HEK293 (cell line): Measurements from ENCODE around the gene PEX14.

ENCODE experiments used
- CTCF ChIA-PET: fragments of 350-600 bp; formaldehyde crosslinking; extraction: SDS; loops from one replicate; lab custom pipeline; 2021; ENCODE audit warnings: antibody characterized with exemption; lab: Yijun Ruan, JAX
- POLR2A ChIA-PET: fragments of 300-600 bp; formaldehyde crosslinking; extraction: SDS; loops from one replicate; lab custom pipeline; 2020; ENCODE audit warnings: antibody characterized with exemption, inconsistent platforms; lab: Yijun Ruan, JAX
- H3K27ac ChIP-seq: fragments of 200-500 bp; sonication (Bioruptor generic); 2 replicates; pipeline ENCODE4 v1.5.1; 2014; ENCODE audit warnings: low read depth, low read length, control low read depth, inconsistent platforms; ENCODE audit errors: extremely low read depth
- H3K36me3 ChIP-seq, 2 experiments: fragments of 200-500 bp in 1 of 2; sonication (Bioruptor generic) in 1 of 2; 1 replicate in 1 of 2; 2 replicates in 1 of 2; pipeline ENCODE4 v1.5.1; 2014 to 2017; ENCODE audit warnings: inconsistent platforms in 2 of 2, low read length in 2 of 2; ENCODE audit not compliant: control insufficient read depth in 2 of 2, insufficient read depth in 1 of 2
- H3K4me1 ChIP-seq: fragments of 200-500 bp; sonication (Bioruptor generic); 2 replicates; pipeline ENCODE4 v1.5.1; 2014; ENCODE audit warnings: mild to moderate bottlenecking, low read length, inconsistent platforms; ENCODE audit not compliant: control insufficient read depth, insufficient read depth
- H3K4me3 ChIP-seq: 2 replicates; pipeline ENCODE4 v1.5.1; 2011; ENCODE audit warnings: low read depth, mild to moderate bottlenecking, control low read depth, low read length, moderate library complexity
- H3K9me3 ChIP-seq: fragments of 200-500 bp; sonication (Bioruptor generic); 2 replicates; pipeline ENCODE4 v1.5.1; 2014; ENCODE audit warnings: low read depth, low read length, inconsistent platforms; ENCODE audit not compliant: control insufficient read depth, insufficient read depth
- EGR2 ChIP-seq: fragments of 450-650 bp; formaldehyde crosslinking; IDR thresholded peaks from 2 replicates; pipeline ENCODE4 v1.5.1; 2016; ENCODE audit warnings: low read depth, missing biosample characterization, missing genetic modification characterization
- GFI1B ChIP-seq: fragments of 450-650 bp; formaldehyde crosslinking; IDR thresholded peaks from 2 replicates; pipeline ENCODE4 v1.5.1; 2016; ENCODE audit warnings: missing biosample characterization, missing genetic modification characterization
- GLI2 ChIP-seq: fragments of 450-650 bp; formaldehyde crosslinking; IDR thresholded peaks from 2 replicates; pipeline ENCODE4; 2017; ENCODE audit warnings: missing biosample characterization, missing genetic modification characterization, low read depth, borderline replicate concordance
- HOXC10 ChIP-seq: sonication (generic); formaldehyde crosslinking; IDR thresholded peaks from 2 replicates; pipeline ENCODE4 v1.8.1; 2023; ENCODE audit warnings: mild to moderate bottlenecking, missing genetic modification reagents
- KLF1 ChIP-seq: fragments of 450-650 bp; formaldehyde crosslinking; IDR thresholded peaks from 2 replicates; pipeline ENCODE4 v1.5.1; 2016; ENCODE audit warnings: missing biosample characterization, missing genetic modification characterization
- KLF8 ChIP-seq: fragments of 450-650 bp; formaldehyde crosslinking; IDR thresholded peaks from 2 replicates; pipeline ENCODE4 v1.5.1; 2016; ENCODE audit warnings: missing biosample characterization, missing genetic modification characterization
- PRDM10 ChIP-seq: fragments of 450-650 bp; formaldehyde crosslinking; IDR thresholded peaks from 2 replicates; pipeline ENCODE4 v1.5.1; 2016; ENCODE audit warnings: missing biosample characterization, missing genetic modification characterization
- SCRT2 ChIP-seq: fragments of 450-650 bp; formaldehyde crosslinking; IDR thresholded peaks from 2 replicates; pipeline ENCODE4 v1.5.1; 2016; ENCODE audit warnings: missing biosample characterization, missing genetic modification characterization
- ZBTB17 ChIP-seq: fragments of 450-650 bp; formaldehyde crosslinking; IDR thresholded peaks from 2 replicates; pipeline ENCODE4 v1.5.1; 2016; ENCODE audit warnings: missing biosample characterization, missing genetic modification characterization
- ZBTB20 ChIP-seq: fragments of 450-650 bp; formaldehyde crosslinking; IDR thresholded peaks from 2 replicates; pipeline ENCODE4 v1.5.1; 2016; ENCODE audit warnings: missing biosample characterization, missing genetic modification characterization
- ZBTB44 ChIP-seq: fragments of 450-650 bp; IDR thresholded peaks from 2 replicates; pipeline ENCODE4 v1.5.1; 2018; ENCODE audit warnings: missing biosample characterization, mild to moderate bottlenecking, missing genetic modification characterization
- ZFHX2 ChIP-seq: fragments of 450-650 bp; formaldehyde crosslinking; conservative IDR thresholded peaks from 2 replicates; pipeline ENCODE4 v1.5.1; 2016; ENCODE audit warnings: missing biosample characterization, missing genetic modification characterization
- ZIC2 ChIP-seq: fragments of 450-650 bp; formaldehyde crosslinking; IDR thresholded peaks from 2 replicates; pipeline ENCODE4 v1.5.1; 2016; ENCODE audit warnings: missing biosample characterization, missing genetic modification characterization
- ZNF19 ChIP-seq: fragments of 450-650 bp; formaldehyde crosslinking; IDR thresholded peaks from 2 replicates; pipeline ENCODE4; 2016; ENCODE audit warnings: missing biosample characterization, missing genetic modification characterization, low read depth
- ZNF221 ChIP-seq: fragments of 450-650 bp; formaldehyde crosslinking; IDR thresholded peaks from 2 replicates; pipeline ENCODE4 v1.5.1; 2017; ENCODE audit warnings: missing biosample characterization, missing genetic modification characterization, borderline replicate concordance
- ZNF600 ChIP-seq: fragments of 450-650 bp; formaldehyde crosslinking; IDR thresholded peaks from 2 replicates; pipeline ENCODE4 v1.5.1; 2016; ENCODE audit warnings: missing biosample characterization, missing genetic modification characterization
- ZNF76 ChIP-seq: fragments of 450-650 bp; formaldehyde crosslinking; IDR thresholded peaks from 2 replicates; pipeline ENCODE4; 2016; ENCODE audit warnings: low read depth, missing biosample characterization, missing genetic modification characterization, borderline replicate concordance
- ZNF830 ChIP-seq: fragments of 450-650 bp; IDR thresholded peaks from 2 replicates; pipeline ENCODE4 v1.5.0; 2018; ENCODE audit warnings: missing biosample characterization, missing genetic modification characterization, low read depth, mild to moderate bottlenecking, moderate library complexity

The PEX14 gene

GRCh38 chr1:10644307-10645128 is 169.8 kb downstream of the PEX14 start:
- no peak overlapping the region for H3K27ac ChIP-seq
- TF ChIP-seq ZFHX2 (tag by site-specific recombination) (peak; percentile 71), ZNF221 (tag by site-specific recombination) (no peak), KLF1 (peak; percentile 43; the same call in 1 of the 2 replicates), ZIC2 (tag by site-specific recombination) (no peak), EGR2 (tag by site-specific recombination) (peak; percentile 49), HOXC10 (CRISPR knock-in tag) (no peak), GLI2 (tag by site-specific recombination) (no peak), ZBTB20 (tag by site-specific recombination) (no peak)
- TF ChIP-seq, all 188 proteins: peak for 3
- ChIA-PET POLR2A (no interaction called here), CTCF (no interaction called here)
- no peaks in the 10 kb centered on the region for H3K9me3 ChIP-seq
- no peaks in the 10 kb centered on the region for H3K4me1 ChIP-seq
- no peak overlapping the region for H3K4me3 ChIP-seq
- peaks cover 0 to 42% of the 10 kb centered on the region in 2 experiments; a peak in 1 of 3 replicates for H3K36me3 ChIP-seq

GRCh38 chr1:10646347-10646861 is 171.7 kb downstream of the PEX14 start:
- Histone ChIP-seq H3K4me1 (no peaks in the 10 kb centered on the region), H3K9me3 (no peaks in the 10 kb centered on the region), H3K36me3 (peaks cover 0 to 38% of the 10 kb centered on the region in 2 experiments; a peak in 1 of 3 replicates)
- CTCF ChIA-PET, result no interaction called here
- TF ChIP-seq ZNF830 (tag by site-specific recombination), result no peak
- TF ChIP-seq GFI1B (tag by site-specific recombination), result no peak
- TF ChIP-seq KLF8, result peak; percentile 54; the same call in 1 of the 2 replicates
- peak; percentile 61; the same call in 1 of the 2 replicates for TF ChIP-seq ZNF600 (tag by site-specific recombination)
- 0 out of 2 replicates have a peak, but pooled peaks have one; percentile 29 for TF ChIP-seq ZBTB20 (tag by site-specific recombination)
- TF ChIP-seq ZBTB17 (tag by site-specific recombination), result peak; percentile 90
- TF ChIP-seq ZNF76 (tag by site-specific recombination), result peak; percentile 90
- TF ChIP-seq ZBTB44 (tag by site-specific recombination), result peak; percentile 98
- no peak for TF ChIP-seq ZNF19 (tag by site-specific recombination)
- TF ChIP-seq SCRT2 (tag by site-specific recombination), result peak; percentile 83
- peak; percentile 90 for TF ChIP-seq ZIC2 (tag by site-specific recombination)
- 0 out of 2 replicates have a peak, but pooled peaks have one; percentile 15 for TF ChIP-seq PRDM10 (tag by site-specific recombination)
- TF ChIP-seq, all 188 proteins: peak for 9
- Histone ChIP-seq H3K27ac (no peak overlapping the region), H3K4me3 (no peak overlapping the region)
- POLR2A ChIA-PET, result no interaction called here
